Esophagus squamous epithelium (tissue), 4 donors: ENCODE results near the gene PCDHB5.

Experiments used
- POLR2A ChIP-seq, 4 donors: fragments of 450-650 bp; IDR thresholded peaks; one replicate each; pipeline ENCODE4 v1.6.1; 2017; ENCODE audit warnings: antibody characterized with exemption in 4 of 4, mild to moderate bottlenecking in 4 of 4, moderate library complexity in 3 of 4
- TF ChIP-seq, protein P1 (sequence below), 6 experiments: fragments of 450-650 bp in 4 of 6; fragments of 200-600 bp in 2 of 6; sonication (generic) in 2 of 6; IDR thresholded peaks; one replicate each; pipeline ENCODE4 v1.5.1; 2016 to 2019; ENCODE audit warnings: antibody characterized with exemption in 6 of 6, mild to moderate bottlenecking in 4 of 6, moderate library complexity in 4 of 6

DNA sequence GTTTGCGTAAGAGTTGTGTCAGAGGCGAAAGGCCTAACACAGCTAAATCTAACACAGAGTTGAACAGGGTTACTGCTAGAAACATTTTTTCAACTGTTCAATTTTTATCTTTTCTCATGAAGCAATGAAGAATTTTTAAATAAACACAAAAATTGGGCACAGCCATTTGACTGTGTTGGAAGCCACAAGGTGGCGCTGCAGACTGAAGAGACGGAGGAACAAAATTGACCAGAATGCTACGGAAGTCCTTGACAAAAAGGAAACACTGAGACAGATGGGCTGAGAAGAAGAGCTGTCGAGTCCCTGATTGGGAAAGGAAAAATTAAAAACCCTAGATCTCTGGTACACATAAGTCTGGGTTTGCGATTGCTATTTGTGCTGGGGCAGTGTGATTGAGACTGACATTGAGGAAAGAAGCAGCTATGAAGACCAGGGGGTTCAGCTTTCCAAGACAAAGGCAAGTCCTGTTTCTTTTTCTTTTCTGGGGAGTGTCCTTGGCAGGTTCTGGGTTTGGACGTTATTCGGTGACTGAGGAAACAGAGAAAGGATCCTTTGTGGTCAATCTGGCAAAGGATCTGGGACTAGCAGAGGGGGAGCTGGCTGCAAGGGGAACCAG, 52.0 kb downstream of the PCDHB5 start, which contains the start of gene PCDHB9:
- TF ChIP-seq, protein P1, sequence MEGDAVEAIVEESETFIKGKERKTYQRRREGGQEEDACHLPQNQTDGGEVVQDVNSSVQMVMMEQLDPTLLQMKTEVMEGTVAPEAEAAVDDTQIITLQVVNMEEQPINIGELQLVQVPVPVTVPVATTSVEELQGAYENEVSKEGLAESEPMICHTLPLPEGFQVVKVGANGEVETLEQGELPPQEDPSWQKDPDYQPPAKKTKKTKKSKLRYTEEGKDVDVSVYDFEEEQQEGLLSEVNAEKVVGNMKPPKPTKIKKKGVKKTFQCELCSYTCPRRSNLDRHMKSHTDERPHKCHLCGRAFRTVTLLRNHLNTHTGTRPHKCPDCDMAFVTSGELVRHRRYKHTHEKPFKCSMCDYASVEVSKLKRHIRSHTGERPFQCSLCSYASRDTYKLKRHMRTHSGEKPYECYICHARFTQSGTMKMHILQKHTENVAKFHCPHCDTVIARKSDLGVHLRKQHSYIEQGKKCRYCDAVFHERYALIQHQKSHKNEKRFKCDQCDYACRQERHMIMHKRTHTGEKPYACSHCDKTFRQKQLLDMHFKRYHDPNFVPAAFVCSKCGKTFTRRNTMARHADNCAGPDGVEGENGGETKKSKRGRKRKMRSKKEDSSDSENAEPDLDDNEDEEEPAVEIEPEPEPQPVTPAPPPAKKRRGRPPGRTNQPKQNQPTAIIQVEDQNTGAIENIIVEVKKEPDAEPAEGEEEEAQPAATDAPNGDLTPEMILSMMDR (IDR thresholded peaks at IDR 0.05): peak in 4 of 6 experiments; percentile 9 to 37 (median 19)
- no peak for TF ChIP-seq POLR2A (IDR thresholded peaks at IDR 0.05)
